DND-41 (cell line): ENCODE results near the gene MAP3K7CL.
A peak's percentile ranks its signal among the peaks of the same experiment; 100 is the strongest.
"Not testable (repeated sequence)": the region's sequence is repeated elsewhere in the genome, so short reads cannot be mapped to it uniquely, and the experiment has no call there.

ENCODE experiments used
- ATAC-seq: fragments of 200-7000 bp; cut with Tn5 transposase; 3 replicates; pipeline ENCODE4 v1.9.1; 2021; ENCODE audit warnings: low read depth; ENCODE audit not compliant: insufficient read depth
- DNase-seq: peaks from one replicate; pipeline ENCODE4 v3.0.0-alpha.2; 2020
- H2AFZ ChIP-seq: 2 replicates; pipeline ENCODE4 v1.6.0; 2012; ENCODE audit warnings: low read depth, low read length
- H3K27ac ChIP-seq: 2 replicates; pipeline ENCODE4 v1.5.1; 2012; ENCODE audit warnings: low read length, inconsistent platforms
- H3K27me3 ChIP-seq: fragments of 200-600 bp; sonication (generic); 2 replicates; pipeline ENCODE4 v1.6.0; 2012; ENCODE audit warnings: low read length, mild to moderate bottlenecking, inconsistent platforms; ENCODE audit not compliant: insufficient read depth, poor library complexity
- H3K36me3 ChIP-seq: 2 replicates; pipeline ENCODE4 v1.5.1; 2012; ENCODE audit warnings: low read length, inconsistent platforms; ENCODE audit not compliant: insufficient read depth
- H3K4me1 ChIP-seq: 2 replicates; pipeline ENCODE4 v1.5.1; 2012; ENCODE audit warnings: mild to moderate bottlenecking, low read length; ENCODE audit not compliant: insufficient read depth
- H3K4me2 ChIP-seq: 2 replicates; pipeline ENCODE4 v1.6.0; 2012; ENCODE audit warnings: mild to moderate bottlenecking, moderate library complexity, low read length, inconsistent platforms; ENCODE audit not compliant: insufficient read depth
- H3K4me3 ChIP-seq, 2 experiments: fragments of 200-600 bp in 1 of 2; shearing (Covaris generic) in 1 of 2; 2 replicates each; pipeline ENCODE4 v1.5.1; 2012 to 2016; ENCODE audit warnings: inconsistent platforms in 2 of 2, low read length in 2 of 2, mild to moderate bottlenecking in 2 of 2, low read depth in 1 of 2, moderate library complexity in 1 of 2
- H3K79me2 ChIP-seq: 2 replicates; pipeline ENCODE4 v1.6.0; 2012; ENCODE audit warnings: low read length, inconsistent platforms; ENCODE audit not compliant: insufficient read depth
- H3K9ac ChIP-seq: 2 replicates; pipeline ENCODE4 v1.6.0; 2012; ENCODE audit warnings: low read depth, mild to moderate bottlenecking, inconsistent platforms, low read length, moderate library complexity
- H3K9me3 ChIP-seq: 2 replicates; pipeline ENCODE4 v1.5.1; 2012; ENCODE audit warnings: low read length, moderate library complexity, mild to moderate bottlenecking, inconsistent platforms; ENCODE audit not compliant: insufficient read depth, severe bottlenecking
- H4K20me1 ChIP-seq: 2 replicates; pipeline ENCODE4 v1.6.0; 2012; ENCODE audit warnings: low read length; ENCODE audit not compliant: insufficient read depth
- CTCF ChIP-seq: IDR thresholded peaks from 2 replicates; pipeline ENCODE4 v1.5.1; 2012; ENCODE audit warnings: borderline replicate concordance, low read length, moderate library complexity, mild to moderate bottlenecking; ENCODE audit not compliant: poor library complexity, severe bottlenecking; ENCODE audit errors: extremely low read depth
- EZH2 ChIP-seq: IDR thresholded peaks from 3 replicates; pipeline ENCODE4 v1.6.1; 2012; ENCODE audit warnings: borderline replicate concordance, low read depth, mild to moderate bottlenecking, moderate library complexity, low read length, inconsistent platforms; ENCODE audit not compliant: severe bottlenecking

Gene MAP3K7CL

GRCh38 chr21:29166853-29167252, 36.4 kb downstream of the MAP3K7CL start:
- Histone ChIP-seq H3K79me2 (no peaks in the 10 kb centered on the region), H3K4me1 (no peaks in the 10 kb centered on the region), H3K27me3 (no peaks in the 10 kb centered on the region), H3K9me3 (no peaks in the 10 kb centered on the region), H3K27ac (no peak overlapping the region), H3K4me3 (no peak overlapping the region), H3K4me2 (no peak overlapping the region), H4K20me1 (no peaks in the 10 kb centered on the region), H2AFZ (no peak overlapping the region), H3K36me3 (no peaks in the 10 kb centered on the region), H3K9ac (no peak overlapping the region)
- DNase-seq (no peak), ATAC-seq (no peak)
- TF ChIP-seq CTCF (no peak), EZH2 (no peak)

- H3K27me3 ChIP-seq, ATAC-seq, H3K9me3 ChIP-seq, H3K4me1 ChIP-seq, H3K27ac ChIP-seq, H3K79me2 ChIP-seq, H3K4me2 ChIP-seq, H3K4me3 ChIP-seq, H3K9ac ChIP-seq, H2AFZ ChIP-seq, H3K36me3 ChIP-seq, DNase-seq, H4K20me1 ChIP-seq: not testable (repeated sequence)
These were observed 37.0 kb downstream of the MAP3K7CL start for GRCh38 chr21:29167481-29167880.

DNA sequence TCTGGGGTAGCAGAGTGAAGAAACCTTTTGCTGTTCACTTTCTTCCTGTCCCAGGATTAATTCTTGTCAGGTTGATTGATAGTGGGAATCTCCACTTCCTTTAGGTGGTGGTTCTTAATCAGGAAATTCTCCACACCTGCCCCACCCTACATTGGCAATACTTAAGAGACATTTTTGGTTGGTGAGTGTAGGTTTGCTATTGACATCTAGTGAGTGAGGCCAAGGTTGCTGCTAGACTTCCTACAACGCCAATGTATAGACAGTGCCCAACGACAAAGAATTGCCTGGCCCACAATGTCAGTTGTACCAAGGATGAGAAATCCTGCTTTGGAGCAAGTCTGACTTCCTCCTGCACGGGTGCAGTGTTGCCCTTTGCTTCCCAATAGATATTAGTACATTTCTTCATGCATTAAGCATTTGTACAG, 38.5 kb downstream of the MAP3K7CL start:
- H2AFZ ChIP-seq = no peak overlapping the region
- H3K27me3 ChIP-seq = no peaks in the 10 kb centered on the region
- TF ChIP-seq CTCF (no peak), EZH2 (no peak)
- H3K27ac ChIP-seq = no peak overlapping the region
- no peak overlapping the region for H3K9ac ChIP-seq
- H3K4me1 ChIP-seq = no peaks in the 10 kb centered on the region
- H3K4me2 ChIP-seq = no peak overlapping the region
- no peaks in the 10 kb centered on the region for H3K36me3 ChIP-seq
- no peak overlapping the region for H3K4me3 ChIP-seq
- no peaks in the 10 kb centered on the region for H3K9me3 ChIP-seq
- no peak for DNase-seq
- ATAC-seq = no peak
- no peaks in the 10 kb centered on the region for H3K79me2 ChIP-seq
- H4K20me1 ChIP-seq = no peaks in the 10 kb centered on the region

GRCh38 chr21:29170944-29171343, 40.5 kb downstream of the MAP3K7CL start:
- Histone ChIP-seq H3K9ac (no peak overlapping the region), H3K4me2 (peak overlapping the region; percentile 23; the same call in 1 of the 2 replicates), H3K4me3 (no peak overlapping the region), H3K36me3 (no peaks in the 10 kb centered on the region), H3K79me2 (no peaks in the 10 kb centered on the region), H3K4me1 (no peaks in the 10 kb centered on the region), H3K9me3 (no peaks in the 10 kb centered on the region), H4K20me1 (no peaks in the 10 kb centered on the region), H3K27ac (no peak overlapping the region), H3K27me3 (no peaks in the 10 kb centered on the region), H2AFZ (no peak overlapping the region)
- ATAC-seq (no peak), DNase-seq (no peak)
- TF ChIP-seq EZH2 (no peak), CTCF (no peak)
